Endothelial cell of umbilical vein (primary cell): ENCODE results near the gene ABR. TPM values are rescaled to one million over a fixed set of nuclear protein-coding genes. Genes with fewer than 3 reads are reported as not detected.

Experiments
- BruUV-seq: library from RNA; stranded (reverse); fragments of 400-500 nt; replicated peaks from 2 replicates; lab custom pipeline; 2021; lab: Mats Ljungman, UMichigan
- CTCF ChIA-PET: fragments of 300-600, 350-600 bp; sonication (Branson Sonifier 250); formaldehyde crosslinking; loops from one replicate; lab custom pipeline; 2021; ENCODE audit warnings: antibody characterized with exemption, inconsistent platforms; lab: Charles Lee
- POLR2A ChIA-PET: fragments of 300-600, 350-600 bp; sonication (Branson Sonifier 250); formaldehyde crosslinking; loops from one replicate; lab custom pipeline; 2021; ENCODE audit warnings: antibody characterized with exemption, inconsistent platforms; lab: Charles Lee
- DNase-seq: peaks from one replicate; pipeline ENCODE4 v3.0.0-alpha.2; 2011; ENCODE audit warnings: low read depth, low spot score
- FAIRE-seq: peaks from 2 replicates; lab custom pipeline; 2011; peaks lifted over from hg19 to GRCh38; lab: Jason Lieb, UNC
- H2AFZ ChIP-seq: 2 replicates; pipeline ENCODE4 v1.6.0; 2012; ENCODE audit warnings: low read depth, low read length, control low read depth, inconsistent platforms
- H3K27ac ChIP-seq: 2 replicates; pipeline ENCODE4 v1.5.1; 2011; ENCODE audit warnings: low read depth, mild to moderate bottlenecking, control low read depth, low read length, moderate library complexity; ENCODE audit not compliant: insufficient read depth
- H3K27me3 ChIP-seq, 2 experiments: 2 replicates each; pipeline versions ENCODE4 v1.6.0 to v1.6.1; 2011; ENCODE audit warnings: low read length in 2 of 2, mixed read lengths in 1 of 2; ENCODE audit not compliant: control insufficient read depth in 2 of 2, insufficient read depth in 2 of 2
- H3K36me3 ChIP-seq, 2 experiments: 2 replicates in 1 of 2; 3 replicates in 1 of 2; pipeline ENCODE4 v1.5.1; 2011; ENCODE audit warnings: low read length in 2 of 2, mild to moderate bottlenecking in 1 of 2, moderate library complexity in 1 of 2; ENCODE audit not compliant: control insufficient read depth in 2 of 2, insufficient read depth in 2 of 2; ENCODE audit errors: extremely low read depth in 1 of 2
- H3K4me1 ChIP-seq: 3 replicates; pipeline ENCODE4 v1.5.1; 2011; ENCODE audit warnings: mild to moderate bottlenecking, low read length; ENCODE audit not compliant: control insufficient read depth, insufficient read depth; ENCODE audit errors: extremely low read depth
- H3K4me2 ChIP-seq: 2 replicates; pipeline ENCODE4 v1.6.1; 2011; ENCODE audit warnings: low read length, control low read depth, mixed read lengths; ENCODE audit not compliant: insufficient read depth
- H3K4me3 ChIP-seq, 3 experiments: fragments of 200-600 bp in 1 of 3; sonication (generic), shearing (Covaris generic) in 1 of 3; replicated peaks in 1 of 3; 2 replicates each; pipeline ENCODE4 v1.5.1; 2011 to 2016; ENCODE audit warnings: control low read depth in 3 of 3, low read length in 3 of 3, mild to moderate bottlenecking in 2 of 3, inconsistent platforms in 1 of 3, low read depth in 1 of 3, moderate library complexity in 1 of 3; ENCODE audit not compliant: insufficient read depth in 1 of 3
- H3K79me2 ChIP-seq: 2 replicates; pipeline ENCODE4 v1.6.0; 2012; ENCODE audit warnings: low read length, inconsistent platforms; ENCODE audit not compliant: control insufficient read depth, insufficient read depth
- H3K9ac ChIP-seq: replicated peaks from 2 replicates; pipeline ENCODE3; 2011; ENCODE audit warnings: low read length, control low read depth; ENCODE audit not compliant: insufficient read depth; ENCODE audit errors: extremely low read depth
- H3K9me1 ChIP-seq: replicated peaks from 3 replicates; pipeline ENCODE4 v1.6.0; 2011; ENCODE audit warnings: mild to moderate bottlenecking, low read length; ENCODE audit not compliant: control insufficient read depth, insufficient read depth; ENCODE audit errors: extremely low read depth
- H3K9me3 ChIP-seq: replicated peaks from 2 replicates; pipeline ENCODE4 v1.5.1; 2012; ENCODE audit warnings: low read length, inconsistent platforms; ENCODE audit not compliant: control insufficient read depth, insufficient read depth
- H4K20me1 ChIP-seq: replicated peaks from 2 replicates; pipeline ENCODE3; 2011; ENCODE audit warnings: mild to moderate bottlenecking, low read length; ENCODE audit not compliant: control insufficient read depth, insufficient read depth; ENCODE audit errors: extremely low read depth
- CTCF ChIP-seq, 2 donors: IDR thresholded peaks; 1 replicate in 1 of 2; 2 replicates in 1 of 2; pipeline ENCODE4 v1.5.1; 2011; ENCODE audit warnings: low read length in 2 of 2, mild to moderate bottlenecking in 2 of 2, moderate library complexity in 2 of 2, control low read depth in 1 of 2, inconsistent platforms in 1 of 2, low read depth in 1 of 2; ENCODE audit not compliant: insufficient read depth in 1 of 2; ENCODE audit errors: extremely low read depth in 1 of 2
- EZH2 ChIP-seq: IDR thresholded peaks from 2 replicates; pipeline ENCODE4 v1.6.1; 2012; ENCODE audit warnings: borderline replicate concordance, low read depth, mild to moderate bottlenecking, moderate library complexity, low read length, inconsistent platforms; ENCODE audit not compliant: severe bottlenecking
- FOS ChIP-seq: IDR thresholded peaks from 2 replicates; pipeline ENCODE4 v1.6.1; 2011; ENCODE audit warnings: mild to moderate bottlenecking, low read length, moderate library complexity, borderline replicate concordance; ENCODE audit not compliant: insufficient read depth
- GATA2 ChIP-seq: IDR thresholded peaks from 2 replicates; pipeline ENCODE4 v1.7.0; 2011; ENCODE audit warnings: low read depth, mild to moderate bottlenecking, moderate library complexity, mixed read lengths, low read length; ENCODE audit not compliant: insufficient read length, insufficient read depth
- JUN ChIP-seq: IDR thresholded peaks from 2 replicates; pipeline ENCODE4 v1.6.1; 2011; ENCODE audit warnings: borderline replicate concordance, low read depth; ENCODE audit not compliant: insufficient read length, insufficient read depth
- MAX ChIP-seq: IDR thresholded peaks from 2 replicates; pipeline ENCODE4 v1.6.1; 2011; ENCODE audit not compliant: insufficient read depth, insufficient read length
- MYC ChIP-seq: IDR thresholded peaks from one replicate; pipeline ENCODE4 v1.6.1; 2011; ENCODE audit warnings: mild to moderate bottlenecking, low read depth, low read length
- POLR2A ChIP-seq: IDR thresholded peaks from 2 replicates; pipeline ENCODE4 v1.6.1; 2012; ENCODE audit warnings: low read depth, mild to moderate bottlenecking, control low read depth, low read length
- POLR2AphosphoS5 ChIP-seq: IDR thresholded peaks from 2 replicates; pipeline ENCODE4 v1.6.1; 2012; ENCODE audit warnings: low read depth, mild to moderate bottlenecking, control low read depth, low read length, moderate library complexity; ENCODE audit not compliant: insufficient read depth
- dilution Hi-C: fragments of 300-500 bp; cut with MboI; formaldehyde crosslinking; loops from one replicate; pipeline ENCODE4 v1.15.0; 2019; ENCODE audit warnings: low sequenced_read_pairs; ENCODE audit not compliant: extremely low pct_ligation_motif_present
- intact Hi-C: fragments of 100-400 bp; cut with micrococcal nuclease; formaldehyde crosslinking; loops from one replicate; pipeline ENCODE4 v1.10.0; 2022
- polyA plus RNA-seq, 4 experiments: library from polyadenylated mRNA; depleted of rRNA in 3 of 4; stranded (reverse) in 3 of 4; unstranded in 1 of 4; fragments of >200 nt; gene quantifications; 2 replicates each; pipeline versions ENCODE4 v1.2.1 to v1.2.3, GENCODE V29; 2011 to 2012; ENCODE audit warnings: missing spikeins in 1 of 4
- total RNA-seq: library from RNA; stranded (reverse); gene quantifications from 2 replicates; pipeline ENCODE4 v1.2.3, GENCODE V29; 2021

ABR gene
- total and polyA plus RNA-seq, 2 donors (not counting 3 experiments of a cell fraction or from before 2014, with no cell fraction given) = 83.5 to 96.8 TPM

- no peak for FAIRE-seq
- H3K4me1 ChIP-seq = peaks cover 6% of the 10 kb centered on the region
- POLR2A ChIA-PET = no interaction called here
- BruUV-seq = no TSS peak
- H3K9me3 ChIP-seq = no peaks in the 10 kb centered on the region
- no peaks in the 10 kb centered on the region for H3K79me2 ChIP-seq
- H3K4me2 ChIP-seq = no peak overlapping the region
- no peak for DNase-seq
- TF ChIP-seq GATA2 = no peak
- no peak for TF ChIP-seq POLR2AphosphoS5
- TF ChIP-seq POLR2A = no peak
- no peak for TF ChIP-seq EZH2
- TF ChIP-seq JUN = no peak
- no peak for TF ChIP-seq MAX
- no peak for TF ChIP-seq FOS
- TF ChIP-seq MYC = no peak
- no peak for TF ChIP-seq CTCF (IDR thresholded peaks at IDR 0.05; ENCODE audit: extremely low read depth in 1 of 2, insufficient read depth in 1 of 2, low read depth in 1 of 2, low read length in 2 of 2)
- no peak overlapping the region for H3K9ac ChIP-seq
- H3K9me1 ChIP-seq = no peaks in the 10 kb centered on the region
- dilution Hi-C loops (loop anchor here (25.0 kb wide), 1 partner anchor 197 kb away; the partner anchor contains the start of genes GLOD4 and MRM3), intact Hi-C loops (loop anchor here (5.0 kb wide), 1 partner anchor 267 kb away; no protein-coding TSS in a partner anchor)
- CTCF ChIA-PET = interaction anchor here (0.5 to 5.2 kb wide), 5 partner anchors 13 to 453 kb away, joined by 3 to 81 read pairs (median 3); partner anchors contain the start of gene TIMM22
- no peak overlapping the region for H3K4me3 ChIP-seq
- no peaks in the 10 kb centered on the region for H3K27me3 ChIP-seq
- no peaks in the 10 kb centered on the region for H4K20me1 ChIP-seq
- no peak overlapping the region for H3K27ac ChIP-seq
- H2AFZ ChIP-seq = no peak overlapping the region
- H3K36me3 ChIP-seq = no peaks in the 10 kb centered on the region
These were observed 195.9 kb downstream of the ABR start for GRCh38 chr17:983921-984320.
